Forelimb muscle (tissue), 1 donor: ENCODE data around the gene KRT6B. TPM values are rescaled to one million over a fixed set of nuclear protein-coding genes. Genes with fewer than 3 reads are reported as not detected.
"Not testable (repeated sequence)": the region's sequence is repeated elsewhere in the genome, so short reads cannot be mapped to it uniquely, and the experiment has no call there.

Experiments
- DNase-seq: peaks from one replicate; pipeline ENCODE4 v3.0.0-alpha.2; 2013; ENCODE audit warnings: low read depth
- polyA plus RNA-seq: library from polyadenylated mRNA; unstranded; fragments of 120-200 nt; gene quantifications from one replicate; pipeline ENCODE4 v1.2.1, GENCODE V29; 2013; ENCODE audit not compliant: insufficient read length

KRT6B gene
- polyA plus RNA-seq, 1 donor, result not detected

DNA sequence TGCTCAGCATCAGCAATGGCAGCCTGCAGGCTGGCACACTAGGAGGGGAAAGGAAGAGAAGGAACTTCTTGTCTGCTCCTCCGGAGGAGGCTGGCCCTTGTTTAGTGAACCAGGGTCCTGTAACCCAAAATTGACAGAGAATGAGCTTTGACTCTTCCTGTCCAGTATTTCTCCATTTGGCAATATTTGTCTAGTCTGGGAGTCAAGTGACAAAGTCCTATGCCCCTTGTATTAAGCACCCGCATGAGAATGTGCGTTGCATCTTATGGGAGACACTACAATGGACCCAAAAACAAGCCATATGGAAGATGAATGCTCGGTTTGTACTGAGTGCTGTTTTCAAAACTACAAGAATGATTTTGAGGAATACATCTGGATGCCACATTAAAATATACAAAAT lies 17.9 kb upstream of the KRT6B start:
- no peak for DNase-seq

DNA sequence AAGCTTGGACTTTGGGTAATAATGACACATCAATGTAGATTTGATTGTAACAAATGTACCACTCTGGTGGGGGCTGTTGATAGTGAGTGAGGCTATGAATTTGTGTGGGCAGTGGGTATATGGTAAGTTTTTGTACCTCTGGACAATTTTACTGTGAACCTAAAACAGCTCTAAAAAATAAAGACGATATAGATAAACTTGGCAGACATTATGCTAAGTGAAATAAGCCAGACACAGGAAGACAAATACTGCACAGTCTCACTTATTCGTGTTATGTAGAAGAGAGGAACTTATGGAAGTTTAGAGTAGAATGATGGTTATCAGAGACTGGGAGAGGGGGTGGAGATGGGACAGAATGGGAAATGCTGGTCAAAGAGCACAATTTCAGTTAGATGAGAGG lies 13.0 kb upstream of the KRT6B start:
- DNase-seq, result no peak

GRCh38 chr12:52461693-52462092 lies 9.7 kb upstream of the KRT6B start:
- no peak for DNase-seq

- no peak for DNase-seq
These were observed 6.9 kb upstream of the KRT6B start for GRCh38 chr12:52458861-52459260.

- DNase-seq, result no peak
These were observed 3.9 kb upstream of the KRT6B start for GRCh38 chr12:52455821-52456220.

DNA sequence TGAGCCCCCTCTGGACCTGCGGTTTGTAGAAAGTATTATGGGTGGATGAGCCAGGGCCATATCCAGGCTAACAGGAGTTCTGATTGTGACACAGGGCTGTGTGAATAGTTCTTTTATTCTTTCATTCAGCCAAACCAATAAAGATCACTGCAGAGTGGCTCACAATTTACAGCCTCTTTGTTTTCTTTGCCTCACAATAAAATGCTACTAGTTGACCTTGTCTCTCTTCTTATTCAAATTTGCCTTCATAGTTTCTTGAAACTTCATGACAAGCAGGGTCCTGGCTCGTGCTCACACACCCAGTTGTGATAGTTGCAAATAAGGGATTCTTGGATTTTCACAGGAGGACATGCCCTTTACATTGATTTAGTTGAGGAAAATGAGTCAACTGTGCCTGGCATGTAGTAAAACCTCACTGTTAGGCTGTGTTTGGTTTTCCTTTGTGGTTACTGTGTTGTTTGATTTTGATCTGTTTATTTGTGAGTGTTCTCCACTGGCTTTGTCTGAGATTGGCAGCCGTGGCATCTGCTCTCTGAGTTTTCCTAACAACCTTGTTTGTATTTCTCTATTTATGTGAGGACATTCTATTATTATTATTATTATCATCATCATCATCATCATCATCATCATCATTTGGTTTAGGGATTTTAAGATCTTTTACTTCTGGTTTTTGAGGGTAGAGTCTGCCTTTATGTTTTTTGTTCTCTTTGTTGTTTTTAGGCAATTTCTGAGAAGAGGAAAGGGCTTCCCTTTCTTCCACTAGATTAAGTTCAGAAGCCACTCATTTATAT lies 2.7 kb upstream of the KRT6B start:
- no peak for DNase-seq

DNA sequence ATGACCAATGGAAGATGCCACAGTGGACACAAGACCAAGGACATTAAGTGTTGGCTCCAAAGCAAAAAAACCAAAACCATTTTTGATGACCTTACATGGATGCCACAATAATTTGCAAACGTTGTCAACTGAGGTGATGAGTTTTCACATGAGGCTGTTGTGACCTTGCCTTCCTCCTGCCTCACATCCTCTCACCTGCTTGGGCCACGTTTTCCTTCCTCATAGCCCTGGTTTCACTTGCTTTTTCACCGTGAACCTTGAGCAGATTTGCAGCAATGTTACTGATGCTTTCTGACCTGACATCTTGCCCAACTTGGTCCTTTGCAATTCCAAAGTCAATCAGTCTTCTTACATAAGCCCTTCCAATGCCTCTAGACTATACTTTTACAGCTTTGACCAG lies 3.7 kb downstream of the KRT6B start:
- no peak for DNase-seq

DNA sequence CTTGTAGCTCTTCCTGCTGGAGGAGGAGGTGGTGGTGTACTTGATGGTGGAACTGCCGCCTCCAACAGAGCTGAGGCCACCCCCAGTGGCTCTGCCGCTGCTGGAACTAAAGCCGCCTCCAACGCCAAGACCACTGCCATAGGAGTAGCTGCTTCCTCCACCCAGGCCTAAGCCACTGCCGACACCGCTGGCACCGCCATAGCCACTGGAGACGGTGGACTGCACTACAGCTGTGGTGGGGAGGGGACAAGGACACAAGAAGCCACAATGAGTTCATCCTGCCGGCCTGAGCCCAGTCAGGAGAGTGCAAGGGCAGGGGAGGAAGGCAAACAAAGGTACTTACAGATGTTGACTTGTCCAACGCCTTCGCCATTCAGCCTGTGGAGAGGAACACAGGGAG lies 4.8 kb downstream of the KRT6B start:
- DNase-seq, result not testable (repeated sequence)

GRCh38 chr12:52446367-52447045 lies 5.4 kb downstream of the KRT6B start:
- DNase-seq, result no peak

- no peak for DNase-seq
These were observed 6.1 kb downstream of the KRT6B start for GRCh38 chr12:52445876-52446275.

GRCh38 chr12:52444647-52445595 lies 7.0 kb downstream of the KRT6B start:
- DNase-seq, result no peak

GRCh38 chr12:52443966-52444365 lies 8.0 kb downstream of the KRT6B start:
- DNase-seq, result no peak

- no peak for DNase-seq
These were observed 9.3 kb downstream of the KRT6B start for GRCh38 chr12:52442600-52443061.

GRCh38 chr12:52441320-52441911 lies 10.5 kb downstream of the KRT6B start:
- no peak for DNase-seq

- no peak for DNase-seq
These were observed 11.1 kb downstream of the KRT6B start for GRCh38 chr12:52440821-52441319.

DNA sequence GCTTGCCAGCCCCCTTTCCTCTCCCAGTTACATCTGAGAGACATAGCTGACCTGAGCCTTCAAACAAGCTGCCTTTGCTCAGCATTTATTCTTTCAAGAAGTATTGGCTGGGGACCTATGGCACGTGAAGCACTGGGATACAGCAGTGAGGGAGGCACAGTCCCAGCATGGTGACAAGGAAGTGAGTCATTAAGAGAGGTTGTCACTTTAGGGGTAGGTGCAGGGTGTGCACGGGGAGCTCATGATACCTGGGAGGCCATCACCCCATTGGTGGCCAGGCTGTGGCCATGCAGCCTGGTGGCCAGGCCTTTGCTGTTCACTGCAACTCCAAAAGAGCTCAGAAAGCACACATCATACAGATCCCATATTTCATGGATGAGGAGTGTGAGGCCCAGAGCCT lies 12.1 kb downstream of the KRT6B start:
- no peak for DNase-seq

DNA sequence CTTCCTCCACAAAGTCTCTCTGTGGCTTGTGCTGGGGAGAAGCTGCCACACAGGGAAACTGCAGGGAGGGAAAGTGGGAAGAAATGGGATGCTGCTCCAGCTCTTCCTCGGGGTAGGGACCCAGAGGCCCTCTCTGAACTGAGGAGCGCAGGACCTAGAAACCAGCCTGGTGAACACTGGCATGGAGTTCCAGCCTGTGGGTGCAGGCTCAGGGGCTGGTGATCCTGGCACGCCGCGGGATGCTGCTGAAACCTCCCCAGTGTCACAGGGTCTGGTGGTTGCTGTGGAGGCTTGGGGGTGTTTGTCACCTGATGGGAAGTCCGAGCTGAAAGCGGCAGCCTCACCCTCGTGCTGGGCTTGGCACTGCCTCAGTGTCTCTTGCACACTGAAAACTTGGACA lies 12.5 kb downstream of the KRT6B start:
- no peak for DNase-seq

GRCh38 chr12:52438305-52439301 lies 13.3 kb downstream of the KRT6B start:
- no peak for DNase-seq

GRCh38 chr12:52437508-52437907 lies 14.4 kb downstream of the KRT6B start:
- no peak for DNase-seq

GRCh38 chr12:52436828-52437474 lies 15.0 kb downstream of the KRT6B start:
- DNase-seq, result no peak
